ENCODE results near the gene SLU7.

SLU7 gene

DNA sequence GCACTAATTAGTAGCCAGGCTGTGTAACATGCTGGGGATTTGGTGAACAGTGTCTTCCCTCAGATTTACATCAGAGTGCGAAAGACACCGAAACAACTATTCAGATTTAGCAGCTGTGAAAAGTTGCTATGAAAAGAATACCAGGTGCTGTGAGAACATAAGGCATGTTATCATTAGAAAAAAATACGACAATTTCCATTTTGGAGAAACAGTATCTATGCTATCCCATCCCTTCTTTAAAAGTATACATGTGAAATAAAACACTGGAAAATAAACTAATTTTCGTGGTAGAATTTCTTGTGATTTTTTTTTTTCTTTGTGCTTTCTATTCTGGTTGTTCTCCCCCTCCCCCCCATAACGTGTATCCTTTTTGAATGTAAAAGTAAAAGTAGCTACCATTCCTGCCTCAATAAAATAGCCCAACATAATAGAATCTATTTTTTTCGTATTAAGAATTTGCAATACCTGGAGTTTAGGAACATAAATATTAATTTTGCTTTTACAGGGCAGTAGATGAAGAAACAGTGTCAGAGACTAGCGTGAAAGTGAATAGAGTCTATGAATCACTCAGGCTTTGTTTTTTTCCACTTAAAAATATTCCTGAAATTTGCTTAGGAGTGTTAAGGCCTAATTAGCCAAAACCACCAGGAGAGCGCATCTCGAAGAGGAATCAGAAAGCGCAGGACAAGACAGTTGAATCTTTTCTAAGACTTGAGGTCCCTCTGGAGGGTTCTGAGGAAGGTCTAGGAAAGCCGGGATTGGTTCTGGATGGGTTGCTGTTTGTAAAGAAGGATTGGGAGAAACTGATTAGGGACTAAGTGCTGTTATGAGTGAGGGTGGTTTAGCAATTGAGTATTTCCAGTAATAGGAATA, 813 bp upstream of the SLU7 start:
- DNase-seq (ENCODE audit: low spot score): no peak

- peak; percentile 99 for DNase-seq (ENCODE audit: low spot score)
Measured at GRCh38 chr5:160399402-160400353, 19.2 kb downstream of the SLU7 start, which contains the start of gene FAM200C. TSS of gene FAM200C (minus strand) at chr5:160400054. CDS start at chr5:160395490, 4,564 bp downstream.

GRCh38 chr5:160398806-160399205, 20.1 kb downstream of the SLU7 start:
- DNase-seq (ENCODE audit: low spot score): no peak

DNA sequence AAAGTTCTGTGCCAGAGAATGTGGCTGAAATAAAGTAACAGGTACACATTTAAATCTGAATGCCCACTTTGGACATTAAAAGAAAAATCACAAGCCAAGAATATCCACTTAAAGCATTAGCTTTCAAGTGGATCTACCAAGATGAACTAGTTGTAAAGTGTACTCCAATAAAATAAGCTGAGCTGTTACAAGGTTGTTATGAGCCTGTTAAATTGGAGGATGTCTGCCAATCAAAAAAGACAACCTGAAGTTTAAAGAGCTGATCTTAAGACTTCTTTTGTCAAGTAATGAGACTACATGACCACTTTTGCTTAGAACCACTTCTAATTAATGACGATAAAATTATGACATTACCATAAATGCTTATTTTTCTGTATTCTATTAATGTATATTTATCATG, 21.4 kb downstream of the SLU7 start:
- DNase-seq (ENCODE audit: low spot score): no peak

GRCh38 chr5:160395111-160395510, 23.8 kb downstream of the SLU7 start:
- DNase-seq (ENCODE audit: low spot score): no peak

DNA sequence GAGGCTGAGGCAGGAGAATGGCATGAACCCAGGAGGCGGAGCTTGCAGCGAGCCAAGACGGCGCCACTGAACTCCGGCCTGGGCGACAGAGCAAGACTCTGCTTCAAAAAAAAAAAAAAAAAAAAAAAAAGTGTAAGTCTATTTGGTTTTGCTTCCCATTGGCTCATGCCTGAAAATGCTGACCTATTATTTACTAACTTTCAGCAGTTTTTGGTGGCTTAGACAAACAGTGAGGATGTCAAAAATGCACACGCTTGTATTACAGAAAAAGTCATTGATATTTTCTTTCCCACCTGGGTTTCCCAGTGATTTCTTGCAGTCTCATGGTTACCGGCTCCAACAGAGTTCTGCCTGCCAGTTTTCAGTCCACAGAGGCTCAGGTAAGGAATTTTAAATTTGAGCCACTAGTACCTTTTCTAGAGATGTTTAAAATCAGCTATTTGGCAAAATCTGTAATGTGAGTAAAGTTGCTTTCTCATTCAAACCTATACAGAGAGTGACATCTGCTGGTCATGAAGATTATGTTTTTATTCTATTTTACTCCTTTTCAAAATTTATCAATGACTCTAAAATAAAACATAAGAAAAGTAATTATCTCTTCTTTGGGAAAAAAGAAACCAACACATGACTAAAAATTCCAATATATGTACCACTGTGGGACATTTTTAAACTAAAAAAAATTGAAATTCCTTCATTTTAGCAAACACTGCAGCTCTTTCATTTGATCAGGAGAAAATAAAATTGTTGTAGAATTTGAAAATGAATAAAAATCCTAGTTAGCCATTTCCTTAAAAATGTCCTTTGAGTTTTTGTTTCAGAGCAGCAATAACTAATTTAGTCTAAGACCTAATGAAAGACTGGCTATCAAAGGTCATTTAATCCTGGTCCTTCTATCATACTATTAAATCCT, 27.8 kb downstream of the SLU7 start:
- peak; percentile 48 for DNase-seq (ENCODE audit: low spot score)

- DNase-seq (ENCODE audit: low spot score): no peak
Measured at GRCh38 chr5:160387445-160387844, 31.4 kb downstream of the SLU7 start.

DNA sequence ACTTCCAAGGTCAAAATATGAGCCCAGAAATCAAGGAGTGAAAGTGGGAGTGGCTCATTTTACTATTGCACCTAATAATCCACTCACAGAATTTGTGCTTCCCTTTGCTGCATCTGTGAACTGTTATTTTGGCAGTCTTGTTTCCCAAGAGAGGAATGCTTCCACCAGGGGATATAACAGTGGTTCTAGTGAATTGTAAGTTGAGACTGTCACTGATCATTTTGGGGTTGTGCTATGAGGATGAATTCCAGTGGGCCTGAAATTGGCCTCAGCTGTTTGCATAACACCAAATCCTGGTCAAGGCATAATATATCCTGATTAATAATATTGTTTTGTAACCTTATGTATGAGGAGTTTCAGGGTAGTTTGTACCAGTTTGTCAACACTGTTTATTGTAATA, 33.4 kb downstream of the SLU7 start:
- DNase-seq (ENCODE audit: low spot score): no peak

DNA sequence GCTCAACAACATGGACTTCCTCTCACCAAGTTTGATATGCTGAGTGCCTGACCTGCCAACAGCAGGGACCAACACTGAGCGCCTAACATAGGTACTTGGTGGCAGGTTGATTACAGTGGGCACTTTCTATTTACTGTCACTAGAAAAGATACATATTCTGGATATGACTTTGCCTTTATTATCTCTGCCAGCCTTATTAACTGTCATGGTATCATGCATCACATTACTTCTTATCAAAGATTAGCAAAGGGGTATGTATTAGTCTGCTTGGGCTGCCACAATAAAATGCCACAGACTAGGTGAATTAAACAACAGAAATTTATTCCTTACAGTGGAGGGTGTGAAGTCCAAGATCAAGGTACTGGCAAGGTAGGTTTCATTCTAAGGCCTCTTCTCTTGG, 34.2 kb downstream of the SLU7 start:
- no peak for DNase-seq (ENCODE audit: low spot score)

- DNase-seq (ENCODE audit: low spot score): no peak
Measured at GRCh38 chr5:160382346-160382745, 36.5 kb downstream of the SLU7 start.

- no peak for DNase-seq (ENCODE audit: low spot score)
Measured at GRCh38 chr5:160380041-160380440, 38.8 kb downstream of the SLU7 start.

GRCh38 chr5:160379511-160379910, 39.4 kb downstream of the SLU7 start:
- no peak for DNase-seq (ENCODE audit: low spot score)

DNA sequence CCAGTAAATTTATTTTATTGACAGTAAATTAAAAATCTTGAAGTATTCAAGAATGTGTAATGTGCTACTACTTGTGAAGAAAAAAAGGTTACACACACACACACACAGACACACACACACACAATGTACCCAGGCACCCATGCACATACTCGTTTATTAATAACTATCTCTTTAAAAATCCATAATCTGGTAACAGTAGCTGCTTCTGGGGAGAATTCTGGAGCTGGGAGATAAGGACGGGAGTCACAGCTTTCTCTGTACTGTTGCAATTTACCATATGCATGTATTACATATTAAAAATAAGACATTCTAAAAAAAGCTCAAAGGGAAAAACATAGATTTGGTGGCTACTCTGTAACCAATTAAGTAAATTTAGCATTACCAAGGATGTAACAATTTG, 40.6 kb downstream of the SLU7 start:
- no peak for DNase-seq (ENCODE audit: low spot score)

DNA sequence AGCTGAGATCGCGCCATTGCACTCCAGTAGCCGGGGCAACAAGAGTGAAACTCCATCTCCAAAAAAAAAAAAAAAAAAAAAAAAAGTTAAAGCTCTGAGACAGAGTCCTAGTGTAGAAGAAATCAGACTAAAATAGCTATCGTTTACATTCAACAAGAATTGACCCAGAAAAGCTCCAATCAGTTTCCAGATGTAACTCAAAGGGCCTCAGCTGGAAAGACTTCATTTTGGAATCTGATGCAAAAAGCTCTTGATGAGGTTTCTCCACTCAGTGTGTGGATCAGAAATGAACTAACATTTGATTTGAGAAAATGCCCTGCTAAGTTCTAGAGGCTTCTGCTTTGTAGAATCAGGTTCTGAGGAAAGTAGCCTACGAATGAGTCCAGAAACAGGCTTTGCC, 41.2 kb downstream of the SLU7 start:
- DNase-seq (ENCODE audit: low spot score): no peak

DNA sequence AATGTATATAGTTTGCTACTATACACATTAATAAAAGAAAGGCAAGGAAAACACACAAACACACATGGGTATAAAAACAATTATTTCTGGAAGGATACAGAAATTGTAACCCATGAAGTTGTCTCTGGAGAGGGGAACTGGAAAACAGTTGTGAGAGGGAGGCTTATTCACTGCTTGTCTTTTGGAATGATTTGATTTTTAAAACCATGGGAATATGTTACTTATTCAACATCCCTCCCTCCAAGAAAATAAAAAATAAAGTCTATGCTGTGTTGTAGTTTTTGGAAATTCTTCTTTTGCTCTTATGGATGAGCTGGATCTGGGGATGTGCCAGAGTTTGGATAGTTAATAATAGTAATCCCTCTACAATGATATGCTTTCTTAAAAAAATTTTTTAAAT, 42.5 kb downstream of the SLU7 start:
- no peak for DNase-seq (ENCODE audit: low spot score)

- no peak for DNase-seq (ENCODE audit: low spot score)
Measured at GRCh38 chr5:160375701-160376100, 43.2 kb downstream of the SLU7 start.

GRCh38 chr5:160375166-160375565, 43.7 kb downstream of the SLU7 start:
- no peak for DNase-seq (ENCODE audit: low spot score)

DNA sequence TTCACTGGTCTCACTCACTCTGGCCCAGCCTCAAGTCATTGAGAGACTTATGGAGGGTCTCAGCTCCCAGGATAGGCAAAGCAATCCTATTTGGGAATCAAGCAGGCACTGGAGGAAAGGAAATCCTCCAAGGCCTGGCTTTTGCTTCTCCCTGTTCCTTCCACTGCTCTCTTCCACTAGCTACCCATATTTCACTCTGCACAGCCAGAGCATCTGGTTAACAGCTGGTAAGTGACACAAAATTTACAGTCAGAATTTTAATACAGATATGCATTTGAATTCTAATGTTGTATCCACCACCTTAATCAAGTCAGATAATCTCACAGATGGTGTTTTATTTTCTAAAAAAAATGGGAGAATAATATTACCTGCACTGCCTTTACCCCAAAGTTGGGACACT, 47.6 kb downstream of the SLU7 start:
- DNase-seq (ENCODE audit: low spot score): no peak

DNA sequence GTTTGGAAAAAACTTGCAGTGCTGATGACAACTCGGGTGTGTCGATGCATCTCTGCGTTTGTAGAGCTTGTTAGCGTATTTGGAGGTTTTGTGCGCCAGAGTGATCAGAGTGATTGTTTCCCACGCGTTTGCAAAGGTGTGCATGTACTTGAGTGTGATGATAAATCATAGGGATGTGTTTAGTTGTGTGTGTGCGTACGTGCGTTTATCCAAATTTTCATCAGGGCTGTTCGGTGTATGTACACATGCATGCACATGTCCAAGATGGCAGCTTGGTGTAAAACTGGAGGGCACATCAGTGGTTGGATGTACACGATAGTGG, 48.2 kb downstream of the SLU7 start:
- DNase-seq (ENCODE audit: low spot score): no peak

- peak; percentile 93 for DNase-seq (ENCODE audit: low spot score)
Measured at GRCh38 chr5:160369990-160370712, 48.7 kb downstream of the SLU7 start, which contains the start of gene C1QTNF2. TSS of gene C1QTNF2 (minus strand) at chr5:160370626. CDS start at chr5:160355011, 15,615 bp downstream.

DNA sequence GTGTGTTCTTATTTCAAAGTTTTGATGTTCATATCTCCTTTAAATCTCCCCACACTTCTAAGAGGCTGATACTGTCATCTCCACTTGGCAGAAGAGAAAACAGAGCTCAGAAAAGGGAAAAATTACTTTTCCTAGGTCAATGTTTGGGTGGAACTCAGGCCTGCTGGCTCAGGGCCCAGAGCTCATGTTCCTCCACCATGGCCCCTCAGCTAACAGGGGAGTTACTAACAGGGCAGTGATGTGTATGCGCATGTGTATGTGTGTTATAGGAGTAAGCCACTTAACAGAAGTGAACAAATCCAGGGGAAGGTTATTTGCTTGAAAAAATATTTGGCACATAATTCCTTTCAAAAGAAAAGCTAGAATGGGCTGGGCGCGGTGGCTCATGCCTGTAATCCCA, 51.0 kb downstream of the SLU7 start:
- DNase-seq (ENCODE audit: low spot score): no peak
